H54 (cell line): ENCODE results near the gene FOXI1.
"Not testable (repeated sequence)": the region's sequence is repeated elsewhere in the genome, so short reads cannot be mapped to it uniquely, and the experiment has no call there.

Experiments
- DNase-seq: peaks from one replicate; pipeline ENCODE4 v3.0.0; 2011; ENCODE audit warnings: low spot score, mixed read lengths; ENCODE audit not compliant: insufficient read length
- FAIRE-seq: peaks from 3 replicates; lab custom pipeline; 2011; peaks lifted over from hg19 to GRCh38; lab: Jason Lieb, UNC
- POLR2A ChIP-seq: IDR thresholded peaks from 2 replicates; pipeline ENCODE4 v1.6.1; 2011; ENCODE audit warnings: low read depth, mild to moderate bottlenecking, low read length

Gene FOXI1

DNA sequence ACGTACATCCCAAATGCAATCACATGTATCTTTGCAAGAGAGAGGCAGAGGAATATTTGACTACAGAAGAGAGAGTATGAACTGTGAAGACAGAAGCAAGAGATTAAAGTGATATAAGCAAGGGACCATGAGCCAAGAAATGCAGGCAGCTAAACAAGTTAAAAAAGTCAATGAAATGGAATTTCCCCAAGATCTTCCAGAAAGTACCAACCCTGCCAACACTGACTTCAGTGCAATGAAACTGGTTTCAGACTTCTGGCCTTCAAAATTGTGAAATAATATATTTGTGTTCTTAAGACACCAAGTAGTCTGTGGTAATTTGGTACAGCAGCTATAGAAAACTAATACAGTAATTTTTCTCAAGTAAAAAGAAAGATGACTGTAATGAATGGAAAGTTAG is 20.9 kb downstream of the FOXI1 start:
- TF ChIP-seq POLR2A: no peak
- no peak for FAIRE-seq

DNA sequence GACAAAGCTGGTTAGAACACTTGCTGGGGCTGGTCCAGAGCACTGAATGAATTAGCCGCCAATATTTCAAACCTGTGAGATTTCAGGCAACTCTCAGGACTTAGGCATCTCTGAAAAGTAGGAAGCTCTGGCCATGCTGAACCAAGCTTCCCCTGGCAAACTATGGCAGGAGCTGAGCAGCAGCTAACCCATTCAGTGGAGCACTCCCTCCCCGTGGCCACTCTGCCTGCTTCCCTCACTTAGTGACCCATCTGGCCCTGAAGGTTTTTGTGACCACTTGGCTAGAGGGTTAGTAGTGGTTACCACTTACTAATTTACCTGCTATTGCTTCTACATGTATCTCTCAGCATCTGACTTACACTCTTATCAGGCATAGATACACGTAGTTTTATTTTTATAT is 25.5 kb downstream of the FOXI1 start:
- FAIRE-seq (no peak), DNase-seq (no peak)
- TF ChIP-seq POLR2A: no peak

More for the DNA sequence above, 20.9 kb downstream of the FOXI1 start:
- DNase-seq: no peak

DNA sequence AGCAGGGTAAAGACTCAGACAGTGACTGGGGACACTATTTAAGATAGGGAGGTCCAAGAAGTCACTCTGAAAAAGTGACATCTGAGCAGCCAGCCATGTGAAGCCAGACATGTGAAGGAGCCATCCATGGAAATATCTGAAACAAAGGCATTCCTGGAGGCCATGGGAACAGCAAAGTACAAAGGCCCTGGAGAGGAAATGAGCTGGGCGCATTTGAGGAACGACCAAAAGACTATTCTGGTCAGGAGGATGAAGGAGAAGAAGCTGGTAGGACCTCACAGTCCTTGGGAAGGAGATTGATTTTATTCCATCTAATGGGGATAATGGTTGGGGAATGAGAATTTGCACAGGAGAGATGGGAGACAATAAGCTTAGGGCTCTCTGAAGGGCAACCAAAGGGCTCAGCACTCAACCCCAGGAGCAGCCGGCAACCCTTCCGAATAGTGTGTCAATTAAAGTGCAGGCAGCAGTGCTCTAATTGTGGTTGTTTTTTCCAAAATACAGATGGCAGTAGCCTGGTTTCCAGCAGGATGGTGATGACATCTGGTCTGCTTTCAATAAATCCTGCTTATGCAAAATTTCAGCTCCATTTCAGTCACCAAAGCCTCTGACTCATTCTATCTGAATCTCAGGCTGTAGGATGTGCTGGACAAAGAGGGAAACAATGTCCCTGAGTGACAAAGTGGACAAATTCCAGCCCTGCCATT is 26.7 kb downstream of the FOXI1 start:
- no peak for TF ChIP-seq POLR2A
- peak; percentile 95 for FAIRE-seq
- peak; percentile 53 for DNase-seq

DNA sequence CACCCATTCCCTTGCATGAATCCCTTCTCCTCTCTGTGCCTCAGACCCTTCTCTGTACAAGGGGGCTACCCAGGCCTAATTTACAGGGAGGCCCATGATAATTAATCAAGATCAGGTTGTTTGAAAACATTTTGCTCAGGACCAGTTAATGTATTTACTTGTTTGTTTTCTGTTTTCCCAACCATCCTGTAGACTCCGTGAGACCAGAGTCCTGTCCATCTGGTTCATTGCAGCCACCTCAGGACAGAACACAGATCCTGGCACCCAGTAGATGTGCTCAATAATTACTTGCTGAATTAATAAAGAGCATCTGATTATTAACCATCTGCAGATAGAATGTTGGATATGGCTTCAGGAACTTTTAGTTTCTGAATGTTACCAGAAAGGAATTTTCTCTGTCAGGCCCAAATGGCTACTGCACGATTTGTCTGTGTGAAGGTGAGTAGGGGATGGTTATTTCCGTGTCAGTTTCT is 27.3 kb downstream of the FOXI1 start:
- DNase-seq: no peak
- FAIRE-seq: no peak
- TF ChIP-seq POLR2A: no peak

DNA sequence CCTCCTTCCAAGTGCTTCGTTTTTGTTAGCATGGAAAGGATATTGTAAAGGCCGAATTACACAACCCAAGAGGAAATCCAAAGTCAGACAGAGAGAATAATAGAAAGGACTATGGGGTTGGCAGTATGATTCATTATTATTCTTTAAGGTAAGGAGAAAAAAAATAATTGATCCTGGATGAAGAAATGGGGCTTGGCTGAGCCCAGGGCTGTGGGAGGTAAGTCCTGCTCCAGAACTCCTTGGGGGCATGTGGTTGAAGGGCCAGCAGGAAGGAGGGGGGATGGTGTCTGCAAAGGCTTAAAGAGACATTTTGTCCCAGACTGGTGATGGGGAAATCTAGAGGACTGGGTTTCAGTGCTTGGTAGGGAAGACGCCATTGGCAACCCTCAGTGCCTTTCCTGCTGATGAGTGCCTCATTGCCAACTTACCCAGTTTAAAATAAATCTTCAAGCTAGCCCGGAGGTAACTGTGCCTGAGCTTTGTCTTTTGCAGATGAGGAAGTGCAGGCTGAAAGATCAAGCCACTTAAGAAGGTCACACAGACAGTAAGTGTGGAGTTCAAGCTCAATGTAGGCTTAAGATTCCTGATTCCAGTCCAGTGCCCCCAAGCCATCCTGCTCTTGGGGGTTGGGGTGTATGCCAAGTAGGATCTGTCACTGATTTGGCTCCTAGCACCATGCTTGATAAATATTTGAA is 30.2 kb downstream of the FOXI1 start:
- TF ChIP-seq POLR2A: no peak
- FAIRE-seq: no peak
- DNase-seq: no peak

DNA sequence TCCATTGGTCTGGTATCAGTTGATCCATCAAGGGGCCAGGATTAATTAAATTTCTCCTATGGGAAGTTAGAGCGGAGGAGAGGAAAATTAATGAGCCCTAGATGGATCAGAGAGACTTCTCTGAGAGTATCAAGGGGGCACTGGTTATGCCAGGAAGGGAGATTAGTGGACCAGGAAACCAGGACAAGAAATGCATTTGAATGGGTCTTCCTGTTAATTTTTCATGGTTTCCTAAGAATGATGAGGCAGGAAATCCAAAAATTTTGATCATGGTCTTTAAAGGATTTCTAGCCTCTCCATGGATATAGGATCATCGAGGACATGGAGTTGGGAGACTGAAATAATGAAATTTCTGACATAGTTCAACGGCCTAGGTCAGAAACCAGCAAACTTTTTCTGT is 30.8 kb downstream of the FOXI1 start:
- FAIRE-seq (no peak), DNase-seq (no peak)
- TF ChIP-seq POLR2A: no peak

DNA sequence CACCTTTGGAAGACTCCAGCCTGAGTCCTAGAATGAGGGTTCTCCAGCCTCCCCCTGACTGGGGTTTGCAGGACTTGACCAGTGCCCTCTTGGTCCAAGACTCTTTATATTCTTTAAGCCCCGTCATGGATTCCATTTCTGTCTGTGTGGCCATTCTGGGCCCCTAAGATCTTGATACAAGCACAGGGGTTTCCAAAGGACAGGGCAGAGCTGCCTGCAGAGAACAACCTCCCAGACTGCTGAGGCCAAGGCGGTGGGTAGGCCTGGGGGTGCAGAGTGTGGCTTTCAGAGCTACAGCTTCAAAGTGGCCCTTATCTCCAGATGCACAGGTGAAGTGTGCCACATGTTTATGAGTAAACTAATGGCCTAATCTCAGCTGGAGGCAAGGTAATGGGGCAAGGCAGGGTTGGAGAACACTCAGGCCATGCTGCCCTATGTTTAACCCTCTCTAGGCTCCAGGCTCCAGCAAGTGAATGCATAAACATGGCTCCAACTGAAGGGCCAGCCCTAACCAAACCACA is 32.1 kb downstream of the FOXI1 start:
- FAIRE-seq: no peak
- no peak for DNase-seq
- no peak for TF ChIP-seq POLR2A

DNA sequence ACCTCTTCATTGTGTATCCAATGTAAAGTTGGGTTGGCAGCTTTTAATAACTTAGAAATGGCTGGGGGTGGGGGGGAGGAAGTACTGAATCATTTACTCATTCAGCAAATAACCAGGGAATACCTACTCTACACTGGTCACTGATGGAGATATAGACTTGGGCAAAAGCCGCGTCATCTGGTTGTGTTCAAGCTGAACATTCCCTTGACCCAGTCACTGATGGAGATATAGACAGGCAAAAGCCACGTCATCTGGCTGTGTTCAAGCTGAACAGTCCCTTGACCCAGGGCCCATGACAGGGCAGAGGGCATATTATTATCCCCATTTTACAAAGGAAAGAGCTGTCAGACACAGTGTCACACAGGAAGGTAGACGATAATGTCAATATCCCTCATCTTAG is 32.6 kb downstream of the FOXI1 start:
- DNase-seq: no peak
- TF ChIP-seq POLR2A: no peak
- FAIRE-seq: no peak

DNA sequence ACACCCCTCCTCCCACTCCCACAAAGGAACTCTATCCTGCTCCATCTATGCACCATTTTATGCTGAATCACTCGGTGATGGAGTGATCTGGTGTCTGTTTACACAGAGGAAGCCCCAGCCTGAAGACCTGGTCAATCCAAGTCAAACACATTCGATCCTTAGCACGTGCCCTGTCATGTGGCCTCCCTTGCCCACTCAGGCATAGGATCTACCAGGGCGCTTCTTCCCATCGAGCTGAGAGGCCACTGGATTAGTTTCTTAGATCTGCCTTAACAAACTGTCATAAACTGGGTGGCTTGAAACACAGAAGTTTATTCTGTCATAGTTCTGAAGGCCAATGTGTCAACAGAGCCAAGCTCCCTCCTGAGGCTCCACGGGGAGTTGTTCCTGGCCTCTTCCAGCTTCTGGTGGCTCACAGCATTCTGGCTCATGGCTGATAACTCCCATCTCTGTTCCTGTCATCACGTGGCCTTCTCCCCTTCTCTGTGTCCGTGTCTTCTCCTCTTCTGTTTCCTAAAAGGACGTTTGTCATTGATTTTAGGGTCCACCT is 34.2 kb downstream of the FOXI1 start:
- FAIRE-seq: no peak
- DNase-seq: no peak
- no peak for TF ChIP-seq POLR2A

DNA sequence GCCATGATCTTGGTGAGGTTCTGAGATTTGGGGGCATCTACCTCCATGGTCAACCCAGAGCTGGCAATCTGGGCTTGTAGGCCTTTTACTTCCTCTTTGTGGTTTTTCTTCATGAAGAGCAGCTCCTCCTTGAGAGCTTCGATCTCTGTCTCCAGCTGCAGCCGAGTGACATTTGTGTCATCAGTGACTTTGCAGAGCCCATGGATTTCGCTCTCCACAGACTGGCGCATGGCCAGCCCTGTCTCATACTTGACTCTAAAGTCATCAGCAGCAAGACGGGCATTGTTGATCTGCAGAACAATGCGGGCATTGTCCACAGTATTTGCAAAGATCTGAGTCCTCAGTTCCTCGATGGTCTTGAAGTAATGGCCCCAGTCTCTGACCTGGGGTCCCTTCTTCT is 35.5 kb downstream of the FOXI1 start:
- not testable (repeated sequence) for FAIRE-seq, DNase-seq

DNA sequence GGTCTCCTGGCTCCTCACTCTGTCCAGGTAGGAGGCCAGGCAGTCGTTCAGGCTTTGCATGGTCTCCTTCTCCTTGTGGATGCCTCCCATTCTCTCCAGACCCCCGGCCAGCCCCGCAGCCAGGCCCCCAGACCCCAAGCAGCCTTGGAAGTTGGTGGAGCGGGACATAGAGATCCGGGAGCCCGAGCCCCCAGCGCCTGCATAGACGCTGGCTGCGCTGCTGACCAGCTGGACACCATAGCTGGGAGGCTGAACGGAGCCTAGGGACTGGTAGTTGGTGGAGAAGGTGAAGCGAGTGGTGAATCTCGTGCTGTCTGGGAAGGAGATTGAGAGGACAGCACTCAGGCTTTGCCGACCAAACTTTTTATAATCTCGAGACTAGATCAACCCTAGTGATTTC is 35.9 kb downstream of the FOXI1 start:
- FAIRE-seq: no peak
- TF ChIP-seq POLR2A: no peak
- no peak for DNase-seq

DNA sequence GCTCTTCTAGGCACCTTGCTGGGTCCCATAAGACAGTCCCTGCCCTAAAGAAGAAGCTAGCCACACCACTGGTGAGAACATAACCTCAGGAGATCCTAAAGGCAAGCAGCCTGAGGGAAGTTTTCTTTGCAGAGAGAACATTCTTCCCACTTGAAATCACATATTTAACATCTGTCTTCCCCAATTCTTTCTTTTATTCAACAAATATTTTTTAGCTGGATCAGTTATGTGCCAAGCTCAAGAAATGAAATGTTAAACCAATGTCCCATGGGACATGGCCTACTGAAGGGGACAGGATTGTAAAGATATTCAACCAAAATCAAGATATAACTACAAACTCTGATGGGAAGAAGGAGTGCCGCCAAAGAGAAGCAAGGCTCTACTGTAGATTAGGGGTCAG is 36.5 kb downstream of the FOXI1 start:
- no peak for DNase-seq
- no peak for TF ChIP-seq POLR2A
- FAIRE-seq: no peak

DNA sequence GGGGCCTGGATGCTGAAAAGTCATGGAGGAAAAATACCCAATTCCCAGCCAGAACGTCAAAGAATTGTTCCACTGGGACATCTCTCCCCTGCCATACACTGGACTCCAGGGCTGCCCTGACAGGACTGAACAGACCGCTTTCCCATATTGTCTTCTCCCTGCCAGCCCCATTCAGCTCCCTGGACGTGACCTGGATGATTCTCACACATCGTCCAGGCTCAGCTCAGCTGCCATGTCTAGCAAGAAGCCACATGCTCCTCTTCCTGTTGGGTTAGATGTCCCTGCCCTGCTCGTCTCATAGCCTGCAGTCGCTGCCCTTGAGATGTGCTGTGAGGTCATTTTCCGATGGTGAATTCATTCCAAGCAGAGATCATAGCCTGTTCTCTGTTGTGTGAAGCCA is 37.4 kb downstream of the FOXI1 start:
- FAIRE-seq (no peak), DNase-seq (no peak)
- TF ChIP-seq POLR2A: no peak

DNA sequence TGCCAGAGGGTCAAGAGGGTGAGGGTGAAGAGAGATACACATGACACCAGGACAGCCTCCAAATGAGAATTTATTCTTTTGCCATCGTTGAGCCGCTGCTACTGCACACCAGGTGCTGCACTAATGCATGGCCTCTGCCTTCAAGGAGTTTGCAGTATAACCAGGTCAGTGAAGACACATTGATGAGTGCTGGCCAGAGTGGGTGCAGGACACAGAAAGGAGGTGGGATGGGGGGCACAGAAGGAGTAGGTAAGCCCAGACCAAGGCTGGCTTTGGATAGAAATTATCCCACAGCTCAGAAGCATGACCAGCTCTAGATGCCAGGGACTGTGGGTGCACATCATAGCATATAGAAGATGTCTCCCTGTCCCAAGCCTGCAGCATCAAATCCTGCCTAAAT is 38.0 kb downstream of the FOXI1 start:
- no peak for FAIRE-seq
- TF ChIP-seq POLR2A: no peak
- DNase-seq: no peak
